Activated CD4-positive, CD25-positive, alpha-beta regulatory T cell treated with anti-CD3 and anti-CD28 coated beads, Interleukin-2, amount 50 U/mL, for 16 hours (primary cell): ENCODE results near the gene RAB21.
A peak's percentile ranks its signal among the peaks of the same experiment; 100 is the strongest.

Source experiments
- DNase-seq: peaks from one replicate; pipeline ENCODE4 v3.0.0-alpha.2; 2020; ENCODE audit warnings: low read depth, low spot score

RAB21 gene, protein sequence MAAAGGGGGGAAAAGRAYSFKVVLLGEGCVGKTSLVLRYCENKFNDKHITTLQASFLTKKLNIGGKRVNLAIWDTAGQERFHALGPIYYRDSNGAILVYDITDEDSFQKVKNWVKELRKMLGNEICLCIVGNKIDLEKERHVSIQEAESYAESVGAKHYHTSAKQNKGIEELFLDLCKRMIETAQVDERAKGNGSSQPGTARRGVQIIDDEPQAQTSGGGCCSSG

DNA sequence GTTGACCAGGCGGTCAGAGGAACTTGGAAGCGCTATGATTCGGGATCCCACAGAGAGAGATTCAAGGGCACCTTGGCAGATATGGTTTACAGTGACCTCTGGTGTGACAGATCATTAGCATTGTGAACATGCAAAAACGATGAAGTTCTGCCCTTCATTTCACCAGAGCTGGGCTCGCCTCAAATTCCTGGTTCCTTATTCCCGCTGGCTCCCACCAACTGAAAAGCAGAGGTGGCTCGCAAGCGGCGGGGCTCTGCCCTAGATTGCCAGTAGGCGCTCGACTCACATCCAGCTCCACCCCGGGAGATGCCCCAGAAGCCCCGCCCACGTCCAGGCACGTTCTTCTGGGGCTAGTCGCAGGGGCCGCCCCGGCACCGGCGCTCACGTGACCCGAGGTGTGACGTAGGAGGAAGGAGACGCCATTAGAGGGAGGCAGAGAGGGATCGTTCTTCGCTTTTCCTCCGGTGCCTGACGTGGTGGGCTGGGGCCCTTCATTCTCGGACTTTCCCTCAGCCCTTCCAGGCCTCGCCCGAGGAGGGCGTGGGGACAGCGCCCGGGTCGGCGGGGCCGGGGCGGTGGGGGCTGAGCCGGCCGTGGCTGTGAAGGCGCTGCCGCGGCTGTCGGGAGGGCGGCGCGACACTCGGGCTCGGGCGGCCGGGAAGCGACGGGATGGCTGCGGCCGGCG, at the start of gene RAB21:
RAB21 (plus strand) TSS at position 403 of the 685 bp plus-strand sequence; CDS start at position 670, 267 bp downstream.
- peak; percentile 97 for DNase-seq

DNA sequence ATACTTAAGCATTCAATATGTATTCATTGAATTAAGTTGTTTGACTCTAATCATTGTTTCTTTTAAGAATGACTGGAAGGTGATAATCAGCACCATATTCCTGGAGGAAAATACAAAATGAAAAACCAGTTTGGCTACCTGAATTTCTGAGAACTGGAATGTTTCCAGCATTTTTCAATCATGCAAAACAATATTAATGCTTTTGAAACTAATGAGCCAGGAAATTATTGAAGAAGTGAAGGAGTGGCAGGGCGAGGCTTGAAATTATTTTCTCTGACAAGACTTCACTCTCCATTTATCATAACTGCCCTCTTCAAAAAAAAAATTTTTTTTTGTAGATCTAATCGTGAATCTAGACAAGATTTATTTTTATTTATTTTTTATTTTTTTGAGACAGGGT, 49.7 kb upstream of the RAB21 start:
- no peak for DNase-seq

DNA sequence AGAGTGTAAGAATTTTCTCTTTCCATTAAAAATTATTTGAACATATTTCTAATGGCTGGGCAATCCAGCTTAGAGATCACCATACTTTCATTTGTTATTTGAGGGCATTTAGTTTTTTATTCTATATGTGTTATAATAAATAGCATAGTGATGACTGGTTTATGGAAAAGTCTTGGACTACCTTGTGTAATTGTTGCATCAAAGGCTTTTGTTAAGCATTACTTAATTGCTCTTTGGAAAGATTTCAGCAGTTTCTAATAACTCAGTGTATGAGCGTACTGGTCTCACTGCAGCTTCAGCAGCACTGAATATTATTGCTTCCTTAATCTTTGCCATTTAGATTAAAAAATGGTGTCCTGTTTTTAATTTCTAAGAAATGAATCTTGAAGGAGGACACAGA, 46.0 kb upstream of the RAB21 start:
- no peak for DNase-seq

DNA sequence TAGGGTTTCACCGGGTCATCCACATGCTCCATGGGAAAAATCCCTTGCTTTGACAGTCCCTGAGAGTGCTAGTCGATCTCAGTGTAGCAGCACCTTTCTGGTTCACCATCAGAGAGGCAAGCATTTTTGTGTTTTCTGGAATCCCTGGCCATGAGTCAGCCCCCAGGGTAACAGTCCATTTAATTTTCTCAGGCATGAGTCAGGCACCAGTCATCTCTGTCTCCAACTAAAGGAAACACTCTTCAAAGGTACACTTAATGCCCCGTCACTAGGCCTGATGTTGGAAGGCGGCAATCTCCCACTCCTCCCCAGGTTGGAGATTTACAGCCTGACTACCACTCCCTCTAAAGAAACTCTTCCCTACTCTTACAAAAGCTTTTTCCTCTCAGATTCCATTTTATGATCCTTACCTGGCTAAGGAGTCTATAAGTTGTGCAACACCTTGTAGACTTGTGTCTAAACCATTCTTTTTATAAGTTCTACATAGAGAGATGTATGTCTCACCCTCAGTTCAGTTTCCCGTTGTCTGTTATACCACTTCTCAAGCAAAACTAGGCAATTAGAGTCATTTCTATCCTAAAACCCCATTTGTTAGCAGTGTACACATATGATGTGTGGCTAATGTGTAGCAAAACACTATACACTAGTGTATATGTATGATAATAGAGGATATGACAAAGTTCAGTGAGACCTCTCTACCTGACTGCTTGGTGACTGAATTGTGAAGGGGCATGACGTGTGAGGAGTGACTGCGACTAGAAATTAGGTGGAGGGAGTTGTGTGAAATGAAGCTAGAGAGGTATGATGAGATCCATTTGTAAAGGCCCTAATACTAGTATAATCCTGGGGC, 44.2 kb upstream of the RAB21 start:
- no peak for DNase-seq

DNA sequence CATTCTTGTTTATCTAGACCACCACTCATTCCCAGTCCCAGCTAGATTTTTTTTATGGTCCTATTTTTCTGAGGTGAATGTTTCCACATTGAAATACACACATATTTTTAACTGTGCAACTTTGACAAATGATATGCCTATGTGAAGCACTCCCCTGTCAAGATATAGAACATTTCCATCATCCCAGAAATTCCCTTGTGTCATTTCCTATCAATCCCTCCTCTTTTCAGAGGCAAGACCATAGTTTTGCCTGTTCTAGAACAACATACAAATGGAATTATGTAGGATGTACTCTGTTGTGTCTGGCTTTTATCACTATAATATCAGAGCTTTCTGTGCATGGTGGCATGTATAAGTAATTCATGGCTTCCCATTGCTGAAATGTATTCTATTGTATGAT, 36.1 kb upstream of the RAB21 start:
- no peak for DNase-seq

DNA sequence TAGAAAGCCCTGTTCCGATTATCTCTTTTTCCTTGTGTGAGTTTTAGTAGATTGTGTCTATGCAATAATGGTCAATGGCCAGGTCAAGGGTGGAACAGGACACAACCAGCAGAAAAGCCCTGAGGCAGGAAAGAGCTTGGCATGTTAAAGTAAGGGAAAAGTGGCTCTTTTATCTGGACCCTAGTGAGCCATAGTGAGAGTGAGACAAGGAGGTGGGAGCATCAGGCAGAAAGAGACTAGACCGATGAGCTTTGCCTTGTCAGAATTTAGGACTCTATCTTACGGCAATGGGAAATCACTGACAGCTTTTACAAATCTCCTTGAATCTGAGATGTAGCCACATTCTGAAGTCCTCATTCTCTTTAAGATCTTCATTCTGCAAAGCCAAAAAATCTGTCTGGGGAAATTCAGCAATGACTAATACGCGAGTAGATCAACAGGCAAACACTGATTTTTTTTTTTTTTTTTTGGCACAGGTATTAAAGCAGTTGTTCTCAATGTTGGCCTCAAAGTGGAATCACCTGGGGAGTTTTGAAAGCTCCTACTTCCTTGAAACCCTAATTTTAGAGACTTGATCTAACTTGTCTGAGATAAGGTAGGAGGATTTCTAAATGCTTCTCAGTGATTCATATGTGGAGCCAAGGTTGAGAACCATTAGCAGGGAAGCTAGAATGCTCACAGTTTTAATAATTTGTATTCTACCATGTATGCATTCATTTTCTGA, 34.9 kb upstream of the RAB21 start:
- no peak for DNase-seq

DNA sequence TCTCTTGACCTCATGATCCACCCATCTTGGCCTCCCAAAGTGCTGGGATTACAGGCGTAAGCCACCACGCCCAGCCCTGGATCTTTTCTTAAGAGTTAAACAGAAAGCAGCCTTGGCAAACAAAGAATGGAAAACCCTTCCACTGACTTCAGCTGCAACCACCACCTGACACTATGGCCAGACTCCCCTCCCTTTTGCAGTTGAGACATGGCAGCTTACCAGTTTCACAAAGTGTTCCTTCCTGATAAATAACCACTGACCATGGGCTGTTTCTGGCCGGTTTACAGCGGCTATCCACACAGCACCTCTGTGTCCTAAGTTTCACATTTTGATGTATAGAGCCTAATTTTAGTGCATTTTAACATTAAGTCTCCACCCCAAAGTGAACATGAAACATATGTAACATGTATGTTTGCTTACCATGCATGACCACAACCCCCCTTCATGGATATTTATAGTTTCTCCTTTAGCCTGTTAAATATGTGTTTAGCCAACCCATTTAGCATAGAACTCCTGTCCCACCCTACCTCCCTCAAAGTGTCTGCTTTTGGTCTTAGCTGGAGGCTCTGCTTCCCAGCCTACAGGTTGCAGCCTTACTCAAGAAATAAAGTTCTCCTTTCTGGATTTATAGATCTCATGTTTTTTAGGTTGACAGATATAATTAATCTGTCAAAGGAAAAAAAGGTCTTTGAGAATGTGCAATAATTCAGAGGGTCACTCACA, 32.7 kb upstream of the RAB21 start:
- DNase-seq = no peak

DNA sequence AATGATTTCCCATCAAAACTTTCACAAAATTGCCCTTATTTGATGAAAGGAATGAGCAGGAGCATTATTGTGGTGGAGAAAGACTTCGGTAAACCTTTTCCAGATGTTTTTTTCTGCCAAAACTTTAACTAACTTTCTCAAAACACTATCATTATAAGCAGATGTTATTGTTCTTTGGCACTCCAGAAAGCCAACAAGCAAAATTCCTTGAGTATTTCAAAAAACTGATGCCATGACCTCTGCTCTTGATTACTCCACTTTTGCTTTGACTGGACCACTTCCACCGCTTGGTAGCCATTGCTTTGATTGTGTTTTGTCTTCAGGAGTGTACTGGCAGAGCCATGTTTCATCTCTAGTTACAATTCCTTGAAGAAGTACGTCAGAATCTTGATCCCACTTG, 29.7 kb upstream of the RAB21 start:
- no peak for DNase-seq

DNA sequence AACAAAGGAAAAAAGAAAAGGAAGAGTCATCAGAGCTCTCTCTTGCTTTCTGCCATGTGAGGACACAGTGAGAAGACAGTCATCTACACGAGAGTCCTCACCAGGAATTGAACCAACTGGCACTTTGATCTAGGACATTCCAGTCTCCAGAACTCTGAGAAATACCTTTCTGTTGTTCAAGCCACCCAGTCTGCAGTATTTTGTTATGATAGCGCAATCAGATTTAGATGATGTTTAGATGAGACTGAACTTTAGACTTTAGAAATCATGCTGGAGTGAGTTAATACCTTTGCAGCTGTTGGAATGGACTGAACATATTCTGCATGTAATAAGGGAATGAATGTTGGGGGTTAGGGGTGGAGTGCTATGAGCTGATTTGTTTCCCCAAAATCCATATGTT, 28.1 kb upstream of the RAB21 start:
- no peak for DNase-seq

DNA sequence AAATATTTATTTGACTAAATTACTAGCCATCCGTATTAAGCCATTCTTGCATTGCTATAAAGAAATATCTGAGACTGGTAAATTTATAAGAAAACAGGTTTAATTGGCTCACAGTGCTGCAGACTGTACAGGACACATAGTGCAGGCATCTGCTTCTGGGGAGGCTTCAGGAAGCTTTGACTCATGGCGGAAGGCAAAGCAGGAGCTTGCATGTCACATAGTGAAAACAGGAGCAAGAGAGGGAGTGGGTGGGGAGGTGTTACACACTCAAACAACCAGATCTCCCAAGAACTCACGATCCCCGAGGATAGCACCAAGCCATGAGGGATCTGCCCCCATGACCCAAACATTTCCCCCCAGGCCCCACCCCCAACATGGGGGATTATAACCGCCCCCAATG, 26.7 kb upstream of the RAB21 start:
- DNase-seq = no peak

DNA sequence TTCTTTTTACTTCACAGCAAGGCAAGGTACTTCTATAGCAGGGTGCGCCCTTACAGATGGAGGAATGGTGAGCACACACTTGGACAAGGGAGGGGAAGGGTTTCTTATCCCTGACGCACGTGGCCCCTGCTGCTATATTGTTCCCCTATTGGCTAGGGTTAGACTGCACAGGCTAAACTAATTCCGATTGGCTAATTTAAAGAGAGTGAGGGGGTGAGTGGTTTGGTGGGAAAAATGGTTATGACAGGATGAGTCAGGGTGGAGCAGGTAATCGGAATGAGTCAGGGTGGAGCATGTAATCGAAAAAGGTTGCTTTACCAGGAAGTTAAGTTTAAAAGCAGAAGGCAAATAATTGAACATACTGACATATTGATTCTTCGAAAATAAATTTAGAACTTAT, 23.7 kb upstream of the RAB21 start:
- no peak for DNase-seq

DNA sequence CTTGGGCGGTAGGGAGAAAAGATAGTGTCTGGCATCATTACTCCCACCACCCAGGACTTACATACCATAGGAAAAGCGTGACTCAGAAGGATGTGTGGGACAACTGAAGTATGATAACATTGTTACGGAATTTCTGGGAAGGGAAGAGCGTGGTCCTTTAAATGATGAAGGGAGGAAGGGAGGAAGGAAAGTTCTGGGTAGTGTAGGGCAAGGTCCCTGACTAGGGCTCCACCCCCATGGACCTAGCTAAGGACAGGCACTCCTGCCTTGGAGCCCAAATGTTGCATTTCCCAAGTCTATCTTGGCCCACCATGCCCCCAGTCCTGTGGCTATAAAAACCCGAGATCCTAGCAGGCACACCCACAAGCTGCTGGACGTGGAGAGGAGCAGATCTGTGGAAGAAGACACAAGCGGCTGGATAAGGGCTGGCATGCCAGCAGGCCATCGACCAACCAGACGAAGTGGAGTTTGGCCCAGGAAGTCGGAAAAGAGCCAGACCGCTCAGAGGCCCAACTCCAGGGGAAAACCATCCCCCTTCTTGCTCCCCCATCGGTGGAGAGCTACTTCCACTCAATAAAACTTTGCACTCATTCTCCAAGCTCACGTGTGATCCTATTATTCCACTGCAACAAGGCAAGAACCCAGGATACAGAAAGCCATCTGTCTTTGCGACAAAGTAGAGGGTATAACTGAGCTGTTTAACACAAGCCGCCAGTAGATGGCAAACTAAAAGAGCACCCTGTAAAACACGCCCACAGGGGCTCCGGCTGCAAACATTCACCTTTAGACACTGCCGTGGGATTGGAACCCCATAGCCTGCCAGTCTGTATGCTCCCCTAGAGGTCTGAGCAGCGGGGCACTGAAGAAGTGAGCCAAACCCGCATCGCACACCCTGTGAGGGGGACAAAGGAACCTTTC, 23.0 kb upstream of the RAB21 start:
- DNase-seq = no peak

DNA sequence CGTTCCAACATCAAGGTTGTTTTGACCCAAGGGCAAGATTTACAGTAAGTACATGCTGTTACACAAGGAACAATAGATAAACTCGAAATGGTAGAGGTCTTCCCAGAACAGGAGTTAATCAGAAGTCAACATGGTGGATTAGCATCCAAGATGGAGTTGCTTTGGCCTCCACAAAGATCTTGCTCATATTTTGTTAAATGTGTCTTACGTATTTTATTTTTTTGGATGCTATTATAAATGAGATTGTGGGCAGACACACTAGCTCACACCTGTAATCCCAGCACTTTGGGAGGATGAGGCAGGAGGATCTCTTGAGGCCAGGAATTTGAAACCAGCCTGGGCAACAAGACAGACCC, 22.3 kb upstream of the RAB21 start:
- DNase-seq = no peak

DNA sequence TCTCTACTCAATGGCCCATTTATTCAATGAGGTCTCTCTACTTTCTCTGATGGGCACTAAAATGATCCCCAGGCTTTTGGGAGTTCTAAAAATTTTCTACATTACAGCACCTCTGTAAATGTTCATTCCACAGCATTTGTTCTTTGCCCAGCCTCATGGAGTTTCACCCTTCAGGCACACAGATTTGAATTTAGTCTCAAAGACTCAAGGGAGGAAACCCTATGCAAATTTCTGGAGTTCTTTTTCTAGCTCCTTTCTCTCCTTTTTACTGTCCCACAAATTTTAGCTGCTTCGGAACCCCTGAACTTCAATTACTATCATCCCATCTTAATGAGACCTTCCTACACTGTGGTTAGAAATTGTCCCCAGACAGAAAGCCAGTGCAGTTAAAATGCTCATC, 17.5 kb upstream of the RAB21 start:
- DNase-seq = no peak

DNA sequence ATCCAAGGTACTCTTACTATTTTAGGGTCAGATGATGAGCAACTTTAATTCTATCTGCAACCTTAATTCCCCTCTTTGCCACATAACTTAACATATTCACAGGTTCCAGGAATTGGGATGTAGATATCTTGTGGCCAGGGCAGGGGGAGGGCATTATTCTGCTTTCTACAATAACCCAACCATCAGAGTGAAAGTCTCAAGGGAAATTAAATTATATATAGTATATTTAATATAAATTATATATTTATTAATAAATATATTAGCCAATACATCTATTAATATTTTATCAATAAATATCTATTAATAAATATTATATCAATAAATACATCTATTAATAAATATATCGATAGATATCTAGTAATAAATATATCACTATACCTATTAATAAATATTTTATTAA, 11.7 kb upstream of the RAB21 start:
- no peak for DNase-seq

DNA sequence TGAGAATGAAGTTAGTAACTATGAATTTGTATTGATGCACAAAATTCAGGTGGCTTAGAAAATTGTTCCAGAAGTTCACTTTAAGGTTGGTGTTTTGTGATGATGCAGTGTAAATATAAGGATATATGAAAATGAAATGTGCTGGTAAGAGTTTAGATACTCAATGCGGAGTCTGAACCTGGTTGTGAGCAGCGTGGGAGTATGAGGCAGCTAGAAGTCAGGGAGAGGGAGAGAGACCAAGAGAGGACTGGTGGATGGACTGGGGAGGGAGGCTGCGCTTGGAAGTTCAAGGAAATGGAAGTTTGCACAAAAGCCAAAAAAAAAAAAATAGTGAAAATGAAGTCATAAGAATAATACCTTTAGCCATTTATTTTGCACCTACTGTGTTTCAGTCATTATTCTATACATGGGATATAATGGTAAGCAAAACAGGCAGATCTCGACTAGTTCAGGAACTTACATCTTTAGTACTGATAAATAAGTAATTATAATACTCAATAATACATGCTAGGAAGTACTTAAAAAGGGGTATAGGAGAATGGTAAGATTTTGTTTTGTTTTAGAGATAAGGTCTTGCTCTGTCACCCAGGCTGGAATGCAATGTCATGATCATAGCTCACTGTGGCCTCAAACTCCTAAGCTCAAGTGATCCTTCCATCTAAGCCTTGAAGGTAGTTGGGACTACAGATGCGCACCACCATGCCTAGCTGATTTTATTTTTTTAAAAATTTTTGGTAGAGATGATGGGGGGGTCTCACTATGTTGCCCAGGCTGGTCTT, 10.0 kb upstream of the RAB21 start:
- no peak for DNase-seq

DNA sequence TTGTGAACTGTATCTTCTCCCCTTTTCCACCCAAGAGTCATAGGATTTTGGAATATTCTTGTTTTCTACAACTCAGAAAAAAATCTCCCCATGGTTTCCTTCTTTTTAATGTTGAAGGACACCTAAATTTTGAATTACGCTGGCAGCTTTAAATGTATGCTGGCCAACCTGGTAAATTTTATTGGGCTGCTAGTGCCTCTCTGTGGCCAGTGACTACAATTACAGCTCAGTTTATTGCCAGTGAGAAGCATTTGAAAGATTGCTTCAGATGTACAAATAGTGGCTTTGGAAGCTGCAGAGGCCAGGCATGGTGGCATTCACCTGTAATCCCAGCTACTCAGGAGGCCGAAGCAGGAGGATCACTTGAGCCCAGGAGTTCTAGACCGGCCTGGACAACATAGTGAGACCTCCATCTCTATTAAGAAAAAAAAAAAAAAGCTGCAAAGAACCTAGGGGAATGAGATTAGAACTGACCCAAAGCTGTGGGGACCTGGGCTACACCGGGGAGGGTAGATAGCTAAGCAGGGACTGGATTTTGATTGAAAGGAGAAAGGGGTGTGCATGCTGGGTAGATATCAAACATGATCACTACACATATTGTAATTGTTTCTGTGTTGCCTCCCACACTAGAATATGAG, 7.6 kb upstream of the RAB21 start:
- peak; percentile 22 for DNase-seq

DNA sequence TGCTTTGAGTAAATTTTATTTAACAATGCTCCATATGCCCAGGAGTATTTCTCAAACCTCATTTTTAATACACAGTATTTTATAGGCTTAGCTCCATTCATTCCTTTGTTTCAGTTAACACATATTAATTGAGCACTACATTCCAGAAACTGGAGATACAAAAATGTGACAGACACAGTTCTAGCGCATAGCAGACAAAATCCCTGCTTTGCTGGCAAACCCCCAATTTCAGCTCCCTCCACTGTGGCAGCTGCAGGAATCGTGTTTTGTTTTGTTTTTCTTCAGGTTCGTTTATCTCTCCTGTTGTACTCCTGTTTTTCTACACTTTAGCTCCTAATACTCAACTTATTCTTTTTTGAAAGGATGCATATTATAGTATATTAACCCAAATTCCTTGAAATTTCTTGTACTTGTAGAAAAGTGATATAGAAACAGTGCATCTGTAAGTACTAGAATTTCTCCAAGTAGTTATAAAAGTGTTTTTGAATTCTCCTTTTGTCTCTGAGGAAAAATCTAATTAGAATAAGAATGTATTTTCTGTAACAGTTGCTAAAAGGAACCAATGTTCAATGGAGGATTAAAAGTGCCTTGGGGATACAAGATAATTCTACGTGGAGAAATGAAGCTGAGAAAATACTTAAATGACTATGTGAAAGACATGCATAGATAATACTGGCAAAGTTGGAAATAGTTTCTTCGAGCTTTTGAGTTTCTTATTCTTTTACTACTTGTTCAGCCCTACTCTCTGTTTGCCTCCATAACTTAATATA, 6.4 kb upstream of the RAB21 start:
- no peak for DNase-seq
